Measurements from ENCODE around the gene AMOTL1.

AMOTL1 gene

GRCh38 chr11:94854770-94855633, 86.8 kb downstream of the AMOTL1 start:
- DNase-seq (ENCODE audit: low read depth): no peak

GRCh38 chr11:94855666-94856065, 87.5 kb downstream of the AMOTL1 start:
- DNase-seq (ENCODE audit: low read depth): no peak

GRCh38 chr11:94856443-94856842, 88.3 kb downstream of the AMOTL1 start:
- DNase-seq (ENCODE audit: low read depth): no peak

- no peak for DNase-seq (ENCODE audit: low read depth)
These were observed 89.2 kb downstream of the AMOTL1 start for GRCh38 chr11:94857337-94857736.

- DNase-seq (ENCODE audit: low read depth): no peak
These were observed 90.0 kb downstream of the AMOTL1 start for GRCh38 chr11:94858012-94858705.

- no peak for DNase-seq (ENCODE audit: low read depth)
These were observed 92.2 kb downstream of the AMOTL1 start for GRCh38 chr11:94860333-94860732.

GRCh38 chr11:94861306-94861845, 93.2 kb downstream of the AMOTL1 start:
- no peak for DNase-seq (ENCODE audit: low read depth)

GRCh38 chr11:94862926-94863880, 95.0 kb downstream of the AMOTL1 start:
- DNase-seq (ENCODE audit: low read depth): no peak

- DNase-seq (ENCODE audit: low read depth): no peak
These were observed 96.4 kb downstream of the AMOTL1 start for GRCh38 chr11:94864506-94865045.

GRCh38 chr11:94866231-94866822, 98.2 kb downstream of the AMOTL1 start:
- no peak for DNase-seq (ENCODE audit: low read depth)

GRCh38 chr11:94866936-94867795, 99.0 kb downstream of the AMOTL1 start:
- DNase-seq (ENCODE audit: low read depth): no peak

GRCh38 chr11:94868468-94868867, 100.3 kb downstream of the AMOTL1 start:
- no peak for DNase-seq (ENCODE audit: low read depth)

- DNase-seq (ENCODE audit: low read depth): no peak
These were observed 101.0 kb downstream of the AMOTL1 start for GRCh38 chr11:94869186-94869585.

GRCh38 chr11:94870422-94870821, 102.3 kb downstream of the AMOTL1 start:
- no peak for DNase-seq (ENCODE audit: low read depth)

GRCh38 chr11:94871491-94872185, 103.5 kb downstream of the AMOTL1 start:
- no peak for DNase-seq (ENCODE audit: low read depth)

- no peak for DNase-seq (ENCODE audit: low read depth)
These were observed 105.9 kb downstream of the AMOTL1 start for GRCh38 chr11:94873916-94874540.

GRCh38 chr11:94876222-94876621, 108.1 kb downstream of the AMOTL1 start:
- no peak for DNase-seq (ENCODE audit: low read depth)

GRCh38 chr11:94876645-94877442, 108.7 kb downstream of the AMOTL1 start:
- no peak for DNase-seq (ENCODE audit: low read depth)
